Endothelial cell of umbilical vein (primary cell): Measurements from ENCODE around the gene ASXL2.

Experiments
- CTCF ChIP-seq, 2 donors: IDR thresholded peaks; 1 replicate in 1 of 2; 2 replicates in 1 of 2; pipeline ENCODE4 v1.5.1; 2011; ENCODE audit warnings: low read length in 2 of 2, mild to moderate bottlenecking in 2 of 2, moderate library complexity in 2 of 2, control low read depth in 1 of 2, inconsistent platforms in 1 of 2, low read depth in 1 of 2; ENCODE audit not compliant: insufficient read depth in 1 of 2; ENCODE audit errors: extremely low read depth in 1 of 2
- EZH2 ChIP-seq: IDR thresholded peaks from 2 replicates; pipeline ENCODE4 v1.6.1; 2012; ENCODE audit warnings: borderline replicate concordance, low read depth, mild to moderate bottlenecking, moderate library complexity, low read length, inconsistent platforms; ENCODE audit not compliant: severe bottlenecking
- FOS ChIP-seq: IDR thresholded peaks from 2 replicates; pipeline ENCODE4 v1.6.1; 2011; ENCODE audit warnings: mild to moderate bottlenecking, low read length, moderate library complexity, borderline replicate concordance; ENCODE audit not compliant: insufficient read depth
- GATA2 ChIP-seq: IDR thresholded peaks from 2 replicates; pipeline ENCODE4 v1.7.0; 2011; ENCODE audit warnings: low read depth, mild to moderate bottlenecking, moderate library complexity, mixed read lengths, low read length; ENCODE audit not compliant: insufficient read length, insufficient read depth
- JUN ChIP-seq: IDR thresholded peaks from 2 replicates; pipeline ENCODE4 v1.6.1; 2011; ENCODE audit warnings: borderline replicate concordance, low read depth; ENCODE audit not compliant: insufficient read length, insufficient read depth
- MAX ChIP-seq: IDR thresholded peaks from 2 replicates; pipeline ENCODE4 v1.6.1; 2011; ENCODE audit not compliant: insufficient read depth, insufficient read length
- MYC ChIP-seq: IDR thresholded peaks from one replicate; pipeline ENCODE4 v1.6.1; 2011; ENCODE audit warnings: mild to moderate bottlenecking, low read depth, low read length
- POLR2A ChIP-seq: IDR thresholded peaks from 2 replicates; pipeline ENCODE4 v1.6.1; 2012; ENCODE audit warnings: low read depth, mild to moderate bottlenecking, control low read depth, low read length
- POLR2AphosphoS5 ChIP-seq: IDR thresholded peaks from 2 replicates; pipeline ENCODE4 v1.6.1; 2012; ENCODE audit warnings: low read depth, mild to moderate bottlenecking, control low read depth, low read length, moderate library complexity; ENCODE audit not compliant: insufficient read depth

- TF ChIP-seq CTCF (IDR thresholded peaks at IDR 0.05; ENCODE audit: extremely low read depth in 1 of 2, insufficient read depth in 1 of 2, low read depth in 1 of 2, low read length in 2 of 2), result no peak
- no peak for TF ChIP-seq POLR2AphosphoS5
- TF ChIP-seq EZH2, result no peak
- no peak for TF ChIP-seq POLR2A
- no peak for TF ChIP-seq MAX
- no peak for TF ChIP-seq JUN
- no peak for TF ChIP-seq FOS
- no peak for TF ChIP-seq MYC
- no peak for TF ChIP-seq GATA2
Measured at GRCh38 chr2:25806941-25807340, 71.3 kb downstream of the ASXL2 start.
